GM18873 (cell line): Measurements from ENCODE around the gene C10orf105.

Experiments
- ATAC-seq: cut with Tn5 transposase; IDR thresholded peaks from one replicate; pipeline ENCODE4 v1.9.1; 2021; ENCODE audit warnings: mild to moderate bottlenecking, moderate library complexity, moderate number of reproducible peaks; ENCODE audit not compliant: unreplicated experiment, low FRiP score

The C10orf105 gene

DNA sequence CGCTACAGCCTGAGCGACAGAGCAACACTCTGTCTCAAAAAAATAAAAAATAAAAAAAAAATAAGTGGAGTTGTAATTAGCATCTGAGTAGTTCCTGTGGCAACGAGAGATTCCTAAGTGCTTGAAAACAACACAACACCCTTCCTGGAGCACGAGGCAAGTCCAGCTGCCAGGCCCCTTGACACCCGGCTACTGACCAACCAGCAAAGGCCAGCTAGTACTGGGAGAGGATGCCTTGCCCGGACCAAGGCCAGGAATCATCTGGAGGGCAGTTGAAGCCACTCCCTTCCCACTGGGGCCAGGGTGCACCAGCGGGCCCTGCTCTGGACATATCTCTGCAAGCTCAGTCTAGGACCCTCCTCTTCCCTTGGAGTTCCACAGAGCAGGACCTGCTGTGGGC, 536 bp downstream of the C10orf105 start:
- ATAC-seq = no peak

DNA sequence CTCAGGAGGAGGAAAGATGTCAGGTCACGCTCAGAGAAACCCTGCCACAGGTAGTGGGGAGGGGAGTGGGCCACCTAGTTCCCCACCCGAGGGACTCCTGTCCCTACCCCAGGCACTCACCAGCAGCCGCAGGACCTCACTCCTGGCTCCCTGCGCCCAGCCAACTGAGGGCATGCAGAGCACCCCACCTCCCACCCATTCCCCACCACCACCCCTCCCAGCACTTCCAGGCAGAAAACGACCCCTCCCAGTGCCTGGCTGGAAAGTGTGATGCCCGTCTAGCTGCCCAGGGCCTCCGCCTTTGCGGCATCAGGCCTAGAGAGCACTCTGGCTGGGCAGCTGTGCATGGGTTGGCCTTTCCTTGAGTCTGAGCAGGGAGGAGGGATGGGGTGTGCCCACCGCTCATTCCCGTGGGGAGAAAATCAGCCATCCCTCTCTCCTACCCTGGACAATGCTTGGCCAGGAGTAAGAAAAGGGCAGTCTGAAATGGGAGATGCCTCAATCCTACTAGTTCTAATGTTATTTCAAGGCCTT, 1.3 kb downstream of the C10orf105 start:
- ATAC-seq = no peak

- ATAC-seq = no peak
These were observed 2.0 kb downstream of the C10orf105 start for GRCh38 chr10:71717551-71717951.

- ATAC-seq = no peak
These were observed 2.5 kb downstream of the C10orf105 start for GRCh38 chr10:71717056-71717455.

DNA sequence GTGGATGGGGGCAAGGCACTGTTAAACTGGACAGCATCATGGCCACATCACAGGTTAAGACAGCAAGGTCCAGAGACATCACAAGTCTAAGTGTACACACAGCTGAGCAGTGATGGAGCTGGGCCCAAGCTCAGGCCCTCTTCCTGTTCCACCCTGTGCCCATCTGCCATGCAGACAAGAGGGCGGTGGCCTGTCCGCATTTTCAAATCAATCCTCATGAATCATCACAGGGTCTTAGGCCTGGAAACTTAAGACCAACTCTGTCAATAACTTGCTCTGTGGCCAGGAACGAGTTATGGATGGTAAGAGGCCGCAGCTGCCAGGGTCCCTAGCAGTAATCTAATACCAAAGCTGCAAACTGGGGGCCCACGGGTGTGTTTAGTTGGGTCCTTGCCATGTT, 3.2 kb downstream of the C10orf105 start:
- ATAC-seq = no peak

- ATAC-seq = no peak
These were observed 3.7 kb downstream of the C10orf105 start for GRCh38 chr10:71715860-71716259.

GRCh38 chr10:71715026-71715425, 4.6 kb downstream of the C10orf105 start:
- ATAC-seq = no peak

GRCh38 chr10:71714592-71714991, 5.0 kb downstream of the C10orf105 start:
- no peak for ATAC-seq

- no peak for ATAC-seq
These were observed 5.6 kb downstream of the C10orf105 start for GRCh38 chr10:71714031-71714410.

DNA sequence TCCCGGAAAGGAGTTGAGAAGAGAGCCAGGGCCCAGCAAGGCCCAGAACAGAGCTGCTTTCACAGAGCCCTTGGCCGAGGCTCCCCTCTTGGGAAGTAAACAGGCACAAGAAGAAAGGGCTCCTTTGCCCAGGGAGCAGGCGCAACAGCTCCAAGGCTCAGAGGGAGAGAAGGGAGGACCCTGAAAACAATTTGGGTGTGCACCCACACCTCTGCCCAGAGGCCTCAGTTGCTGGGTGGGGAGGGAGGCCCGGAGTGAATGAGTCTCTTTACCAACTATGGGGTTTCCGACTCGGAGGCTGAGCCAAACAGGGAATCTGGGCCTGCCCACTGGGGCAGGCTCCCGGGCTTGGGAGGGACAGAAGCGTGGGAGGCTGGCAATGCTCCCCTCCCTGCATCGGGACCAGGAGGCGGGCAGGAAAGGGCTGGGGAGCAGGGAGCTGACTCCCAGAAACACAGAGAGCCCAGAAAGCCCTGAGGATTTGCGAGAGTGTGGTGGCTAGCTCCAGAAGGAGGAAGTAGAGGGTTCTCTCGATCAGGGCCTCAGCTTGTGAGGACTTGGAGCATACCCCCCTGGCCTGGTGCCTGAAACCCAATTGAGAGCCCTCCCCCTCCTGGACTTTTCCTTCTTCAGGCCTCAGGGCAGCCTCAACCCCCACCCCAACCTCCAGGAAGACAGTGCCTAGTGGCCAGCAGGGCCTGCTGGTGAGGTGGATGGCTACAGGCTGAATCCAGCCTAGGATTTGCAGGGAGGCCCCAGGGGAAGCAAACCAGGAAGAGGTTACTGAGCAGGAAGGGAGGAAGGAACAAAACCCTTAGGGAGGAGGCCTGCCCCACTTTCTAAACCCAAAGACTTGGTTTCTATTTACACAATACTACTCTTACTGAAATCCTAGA, 6.2 kb downstream of the C10orf105 start:
- ATAC-seq = no peak

- no peak for ATAC-seq
These were observed 6.9 kb downstream of the C10orf105 start for GRCh38 chr10:71712572-71713134.

DNA sequence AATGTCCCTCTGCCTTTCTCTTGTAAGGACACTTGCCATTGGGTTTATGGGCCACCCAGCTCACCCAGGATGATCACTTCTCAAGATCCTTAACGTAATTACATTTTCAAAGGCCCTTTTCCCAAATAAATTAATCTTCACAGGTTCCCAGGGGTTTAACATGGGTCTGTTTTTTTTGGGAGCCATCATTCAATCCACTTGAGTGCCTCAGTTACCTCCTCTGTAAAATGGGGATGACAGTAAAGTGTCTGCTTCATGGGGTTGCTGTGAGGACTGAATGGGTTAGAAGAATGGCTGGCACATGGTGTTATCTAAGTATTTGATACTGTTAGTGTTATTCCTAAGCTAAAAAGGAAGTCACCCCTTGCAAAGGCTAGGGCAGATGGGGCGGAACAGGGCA, 7.4 kb downstream of the C10orf105 start:
- no peak for ATAC-seq

GRCh38 chr10:71711052-71711623, 8.4 kb downstream of the C10orf105 start:
- no peak for ATAC-seq

DNA sequence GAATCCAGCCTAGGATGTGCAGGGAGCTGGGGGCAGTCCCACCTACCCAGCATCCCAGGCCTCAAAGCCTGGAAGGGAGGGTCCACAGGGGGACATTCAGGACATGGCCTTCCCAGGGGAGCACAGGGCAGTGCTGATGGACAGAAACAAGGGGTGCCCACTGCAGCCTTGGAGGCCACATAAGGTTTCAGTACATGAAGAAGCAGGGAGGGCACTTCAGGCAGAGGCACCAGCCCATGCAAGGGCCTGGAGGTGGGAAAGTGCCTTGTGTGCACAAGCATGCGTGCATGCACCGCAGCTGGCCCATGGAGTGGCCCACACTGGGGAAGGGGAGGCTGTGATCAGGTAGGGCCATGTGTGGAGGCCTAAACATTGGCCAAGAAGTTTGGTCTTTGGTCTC, 9.1 kb downstream of the C10orf105 start:
- ATAC-seq = no peak

DNA sequence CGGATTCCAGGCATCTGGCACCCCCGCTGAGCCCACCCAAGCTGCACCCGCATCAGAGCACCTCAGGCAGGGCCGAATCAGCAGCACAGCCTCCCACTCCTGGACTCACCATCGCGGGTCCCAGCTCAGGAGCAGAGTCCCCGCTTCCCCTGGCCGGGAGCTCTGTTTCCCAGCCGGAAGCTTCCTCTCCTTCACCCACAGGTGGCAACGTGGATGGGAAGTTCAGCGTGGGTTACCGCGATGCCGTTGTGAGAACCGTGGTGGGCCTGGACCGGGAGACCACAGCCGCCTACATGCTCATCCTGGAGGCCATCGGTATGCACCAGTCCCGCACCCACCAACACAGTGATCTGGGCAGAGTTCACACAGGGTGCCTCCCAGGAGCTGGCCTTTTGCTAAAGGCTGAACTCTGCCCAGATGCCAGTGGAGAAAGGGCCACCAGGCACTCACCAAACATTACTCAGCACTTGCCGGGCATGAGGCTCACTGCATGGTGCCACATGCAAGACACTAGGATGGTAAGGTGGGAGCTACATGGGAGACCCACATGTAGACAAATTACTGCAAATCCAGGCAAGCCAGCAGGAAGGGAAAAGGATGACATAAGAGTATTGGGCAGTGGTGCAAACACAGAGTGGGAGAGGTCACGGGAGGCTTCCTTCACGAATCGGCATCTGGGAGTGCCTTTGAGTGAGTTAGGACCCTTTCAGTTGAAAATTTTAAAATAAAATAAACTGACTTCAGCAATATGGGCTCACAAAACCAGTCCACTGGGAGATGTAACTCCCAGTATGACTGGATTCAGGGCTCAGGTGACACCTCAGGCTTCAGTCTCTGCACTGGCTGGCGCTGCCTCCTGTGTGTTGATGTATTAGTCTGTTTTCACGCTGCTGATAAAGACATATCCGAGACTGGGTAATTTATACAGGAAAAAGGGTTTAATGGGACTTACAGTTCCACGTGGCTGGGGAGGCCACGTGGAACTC, 10.4 kb downstream of the C10orf105 start:
- no peak for ATAC-seq

DNA sequence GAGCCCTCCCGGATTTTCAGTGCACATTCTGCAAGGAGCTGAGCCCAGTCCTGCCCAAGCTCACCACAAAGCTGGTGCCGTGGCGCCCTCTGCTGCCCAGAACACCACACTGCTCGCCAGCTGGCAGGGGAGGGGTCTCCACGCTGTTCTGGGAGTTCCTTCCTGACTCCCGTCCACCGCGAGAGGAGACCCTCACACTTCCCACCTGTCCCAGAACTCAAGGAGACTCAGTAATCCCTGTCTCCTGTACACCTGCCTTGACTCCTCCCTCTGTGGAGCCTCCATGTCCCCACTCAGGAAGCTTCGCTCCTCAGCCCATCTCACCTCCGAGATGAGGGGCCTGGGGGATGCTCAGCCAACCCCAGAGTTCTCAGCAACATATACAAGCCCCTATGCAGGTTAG, 11.3 kb downstream of the C10orf105 start:
- no peak for ATAC-seq

DNA sequence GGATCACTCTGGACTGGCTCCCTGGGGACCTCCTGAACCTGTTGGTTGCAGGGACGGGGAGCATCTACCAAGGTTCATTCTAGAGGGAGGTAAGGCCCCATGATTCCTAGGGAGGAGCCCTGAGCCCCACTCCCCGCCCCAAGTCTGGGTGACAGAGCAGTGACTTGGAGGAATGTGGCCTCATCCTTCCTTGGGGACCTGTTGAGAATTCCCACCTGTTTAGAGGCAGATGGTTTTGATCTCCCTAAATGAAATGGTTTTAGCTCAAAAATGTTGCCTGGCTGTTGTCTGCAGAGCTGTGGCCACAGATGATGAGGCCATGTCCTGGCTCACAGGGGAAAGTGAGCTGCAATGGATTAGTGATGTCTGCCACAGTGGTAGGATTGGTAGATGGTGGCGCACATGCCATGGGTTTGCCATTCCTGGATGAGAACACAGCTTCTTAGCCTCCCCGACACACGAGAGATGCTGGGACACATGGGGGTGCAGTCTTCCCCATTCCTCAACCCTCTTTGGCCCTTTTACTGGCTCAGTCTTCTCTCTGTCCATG, 12.3 kb downstream of the C10orf105 start:
- ATAC-seq = no peak

DNA sequence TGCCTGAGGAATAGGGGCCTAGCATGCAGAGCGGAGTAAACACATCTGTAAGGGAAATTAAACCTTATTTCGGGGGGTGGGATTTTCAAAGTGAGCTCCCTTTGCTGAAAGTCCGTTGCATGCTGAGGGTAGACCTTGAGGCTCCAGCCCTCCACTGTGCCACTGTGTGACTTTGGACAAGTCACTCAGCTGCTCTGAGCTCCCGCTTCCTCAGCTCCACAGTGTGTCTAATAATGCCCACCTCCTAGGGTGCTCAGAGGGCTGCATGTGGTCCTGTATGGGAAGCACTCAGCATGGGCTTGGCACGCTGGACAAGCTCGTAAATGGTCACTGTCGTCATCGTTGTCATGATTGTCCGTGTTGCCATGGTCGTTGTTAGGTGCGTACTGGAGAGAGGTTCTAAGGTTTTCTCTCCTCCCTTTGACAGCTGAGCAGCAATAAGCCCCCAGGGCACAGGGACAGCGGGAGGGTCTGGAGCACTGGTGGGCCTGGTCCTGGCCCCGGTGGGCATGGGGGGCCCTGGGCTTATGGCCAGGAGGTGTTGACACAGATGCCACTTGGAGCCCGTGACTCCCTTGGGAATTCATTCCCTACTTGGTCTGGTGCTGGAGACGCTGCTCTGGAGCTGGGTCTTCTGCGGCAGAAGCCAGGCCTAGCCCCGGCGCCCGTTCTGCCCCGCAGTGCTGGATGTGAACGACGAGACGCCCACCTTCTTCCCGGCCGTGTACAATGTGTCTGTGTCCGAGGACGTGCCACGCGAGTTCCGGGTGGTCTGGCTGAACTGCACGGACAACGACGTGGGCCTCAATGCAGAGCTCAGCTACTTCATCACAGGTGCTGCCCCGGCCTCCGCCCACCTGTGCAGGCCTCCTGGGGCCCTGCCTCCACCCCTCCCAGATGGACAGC, 13.1 kb downstream of the C10orf105 start:
- no peak for ATAC-seq

DNA sequence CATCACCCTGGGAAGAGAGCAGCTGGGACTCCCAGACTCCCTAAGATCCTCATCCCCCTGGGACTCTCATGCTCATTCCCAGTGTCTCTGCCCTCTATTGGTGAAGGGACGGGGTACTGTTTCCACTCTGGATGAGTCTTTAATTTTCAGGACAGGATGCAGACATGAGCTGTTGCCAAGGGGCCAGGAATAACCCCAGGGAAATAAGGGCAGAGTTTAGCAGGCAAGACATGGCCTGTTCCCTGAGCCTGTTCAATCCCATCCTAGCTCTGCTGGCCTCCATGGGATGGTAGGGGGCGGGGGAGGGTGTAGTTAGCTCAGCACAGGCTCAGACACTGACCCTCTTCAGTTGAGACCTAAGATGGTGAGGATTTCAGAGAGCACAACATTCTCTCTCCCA, 14.0 kb downstream of the C10orf105 start:
- no peak for ATAC-seq
